Left renal pelvis (tissue), 4 donors: Measurements from ENCODE around the gene NDUFAF2. TPM values are rescaled to one million over a fixed set of nuclear protein-coding genes. Genes with fewer than 3 reads are reported as not detected.
"Not testable (repeated sequence)": the region's sequence is repeated elsewhere in the genome, so short reads cannot be mapped to it uniquely, and the experiment has no call there.

ENCODE experiments used
- DNase-seq, 4 donors: peaks; one replicate each; pipeline ENCODE4 v3.0.0-alpha.2; 2013; ENCODE audit warnings: low read depth in 4 of 4, low spot score in 3 of 4
- polyA plus RNA-seq, 4 donors: library from polyadenylated mRNA; unstranded; fragments of 120-200 nt; gene quantifications; one replicate each; pipeline ENCODE4 v1.2.1, GENCODE V29; 2013; ENCODE audit not compliant: insufficient read length in 4 of 4

The NDUFAF2 gene
- polyA plus RNA-seq, 4 donors: 25.3 to 33.7 (median 28.2) TPM

GRCh38 chr5:61163905-61164304 lies 218.9 kb downstream of the NDUFAF2 start:
- no peak for DNase-seq

DNA sequence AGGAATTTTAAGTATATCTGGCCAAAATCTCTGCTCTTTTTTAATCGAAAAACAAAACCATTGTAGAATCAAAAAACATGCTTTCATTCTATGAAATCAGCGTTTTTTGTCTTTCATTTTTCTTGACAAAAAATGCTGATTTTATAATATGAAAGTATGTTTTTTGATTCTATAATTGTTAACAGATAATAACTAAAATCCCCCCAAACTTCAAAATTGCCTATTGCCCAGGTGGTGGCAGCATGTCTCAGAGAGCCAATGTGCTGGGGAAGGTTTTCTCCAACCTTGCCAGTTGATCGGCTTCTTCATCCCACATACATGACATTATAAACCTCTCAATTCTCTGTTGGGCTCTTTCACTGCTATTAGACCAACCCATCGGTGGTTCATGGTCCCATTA lies 222.4 kb downstream of the NDUFAF2 start:
- peak in 1 of 4 donors; percentile 15 for DNase-seq

GRCh38 chr5:61168951-61169350 lies 223.9 kb downstream of the NDUFAF2 start:
- DNase-seq: no peak

GRCh38 chr5:61171479-61171878 lies 226.5 kb downstream of the NDUFAF2 start:
- DNase-seq: no peak

- no peak for DNase-seq
Measured at GRCh38 chr5:61176631-61177030, 231.6 kb downstream of the NDUFAF2 start.

- no peak for DNase-seq
Measured at GRCh38 chr5:61177070-61177469, 232.1 kb downstream of the NDUFAF2 start.

GRCh38 chr5:61177716-61178115 lies 232.7 kb downstream of the NDUFAF2 start:
- DNase-seq: no peak

DNA sequence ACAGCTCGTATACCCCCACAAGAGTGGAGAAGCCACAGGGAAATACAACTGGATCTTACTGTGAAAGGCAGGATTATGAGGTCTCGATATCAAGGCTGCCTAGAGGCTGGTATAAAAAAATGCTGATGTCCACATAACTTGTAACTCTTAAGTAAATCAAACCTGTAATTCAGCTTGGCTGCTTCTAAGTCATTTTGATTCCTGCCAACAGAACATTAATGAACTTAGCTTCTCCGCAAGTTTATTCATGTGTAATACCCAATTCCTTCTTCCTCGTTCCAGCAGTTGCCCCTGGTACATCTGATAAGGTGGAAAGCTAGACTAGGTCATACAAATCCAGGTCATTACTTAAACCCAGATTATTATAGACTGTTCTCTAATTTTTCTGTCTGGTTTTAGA lies 233.7 kb downstream of the NDUFAF2 start:
- DNase-seq: no peak

- DNase-seq: no peak
Measured at GRCh38 chr5:61180886-61181285, 235.9 kb downstream of the NDUFAF2 start.

- no peak for DNase-seq
Measured at GRCh38 chr5:61182449-61182848, 237.4 kb downstream of the NDUFAF2 start.

DNA sequence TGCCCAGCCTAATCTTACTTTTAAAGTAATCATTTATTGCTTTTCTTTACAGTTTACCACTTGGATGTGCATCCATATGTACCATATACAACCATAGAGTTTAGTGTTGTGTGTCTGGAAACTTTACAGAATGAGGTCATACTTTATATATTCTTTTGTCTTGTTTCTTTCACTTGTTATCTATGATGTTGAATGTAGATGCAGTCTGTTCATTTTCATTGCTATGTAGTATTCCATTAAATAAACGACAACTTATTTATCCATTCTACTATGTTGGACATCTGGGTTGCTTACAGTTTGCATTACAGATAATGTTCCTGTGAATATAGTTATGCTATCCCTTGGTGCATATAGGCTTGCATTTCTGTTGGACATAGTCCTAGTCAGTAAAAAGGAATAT lies 238.5 kb downstream of the NDUFAF2 start:
- no peak for DNase-seq

GRCh38 chr5:61184708-61185107 lies 239.7 kb downstream of the NDUFAF2 start:
- DNase-seq: no peak

- DNase-seq: no peak
Measured at GRCh38 chr5:61186634-61187033, 241.6 kb downstream of the NDUFAF2 start.

GRCh38 chr5:61187352-61187751 lies 242.3 kb downstream of the NDUFAF2 start:
- DNase-seq: not testable (repeated sequence)

DNA sequence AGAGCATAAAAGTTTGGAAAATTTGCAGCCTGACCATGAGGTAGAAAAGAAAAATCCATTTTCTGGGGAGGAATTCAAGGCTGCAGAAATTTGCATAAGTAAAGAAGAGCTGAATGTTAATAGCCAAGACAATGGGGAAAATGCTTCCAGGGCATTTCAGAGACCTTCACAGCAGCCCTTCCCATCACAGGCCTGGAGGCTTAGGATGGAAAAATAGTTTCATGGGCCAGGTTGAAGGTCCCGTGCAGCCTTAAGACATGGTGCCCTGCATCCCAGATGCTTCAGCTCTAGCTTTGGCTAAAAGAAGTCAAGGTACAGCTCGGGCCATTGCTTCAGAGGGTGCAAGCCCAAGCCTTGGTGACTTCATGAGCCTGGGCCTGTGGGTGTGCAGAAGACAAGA lies 242.8 kb downstream of the NDUFAF2 start:
- DNase-seq: not testable (repeated sequence)

DNA sequence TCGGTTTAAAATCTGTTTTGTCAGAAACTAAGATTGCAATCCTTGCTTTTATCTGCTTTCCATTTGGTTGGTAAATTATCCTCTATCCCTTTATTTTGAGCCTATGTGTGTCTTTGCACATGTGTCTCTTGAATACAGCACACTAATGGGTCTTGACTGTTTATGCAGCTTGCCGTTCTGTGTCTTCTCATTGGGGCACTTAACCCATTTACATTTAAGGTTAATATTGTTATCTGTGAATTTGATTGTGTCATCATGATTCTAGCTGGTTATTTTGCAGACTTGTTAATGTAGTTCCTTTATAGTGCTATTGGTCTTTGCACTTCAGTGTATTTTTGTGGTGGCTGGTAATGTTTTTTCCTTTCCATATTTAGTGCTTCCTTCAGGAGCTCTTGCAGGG lies 253.6 kb downstream of the NDUFAF2 start:
- DNase-seq: no peak

GRCh38 chr5:61200582-61201155 lies 255.7 kb downstream of the NDUFAF2 start:
- no peak for DNase-seq

GRCh38 chr5:61202213-61202612 lies 257.2 kb downstream of the NDUFAF2 start:
- no peak for DNase-seq

Other genes with a start within 250 kb of the NDUFAF2 start
- 10 to 100 TPM in 3 of 4 donors, 1 to 10 TPM in 1; 9.3 to 29.6 (median 28.4) TPM for gene DEPDC1B, start 245.0 kb upstream of the NDUFAF2 start, polyA plus RNA-seq
- gene ELOVL7, start 100.9 kb upstream of the NDUFAF2 start, polyA plus RNA-seq: 10 to 100 TPM in 3 of 4 donors, under 1 TPM in 1; 0.76 to 18.2 (median 17.2) TPM
- gene ERCC8, start 135 bp upstream of the NDUFAF2 start, polyA plus RNA-seq: 10 to 100 TPM; 19.3 to 25.0 (median 23.5) TPM
- gene SMIM15, start 217.3 kb downstream of the NDUFAF2 start, polyA plus RNA-seq: 100 to 1,000 TPM in 1 of 4 donors, 10 to 100 TPM in 3; 70.3 to 106 (median 84.1) TPM